Measurements from ENCODE around the gene PRPF6.

- TF ChIP-seq CTCF (IDR thresholded peaks at IDR 0.05 in 4 of 5, conservative IDR thresholded peaks at IDR 0.05 in 1 of 5) = no peak
- TF ChIP-seq POLR2A (IDR thresholded peaks at IDR 0.05) = no peak
These were observed 14.0 kb upstream of the PRPF6 start for GRCh38 chr20:63966944-63967322.

Measured in gastrocnemius medialis (tissue), 4 donors.